HG03565 (cell line): ENCODE data around the gene RYR1.
"Not testable (repeated sequence)": the region's sequence is repeated elsewhere in the genome, so short reads cannot be mapped to it uniquely, and the experiment has no call there.

ENCODE experiments used
- ATAC-seq: cut with Tn5 transposase; IDR thresholded peaks from one replicate; pipeline ENCODE4 v1.9.1; 2021; ENCODE audit warnings: mild to moderate bottlenecking, moderate library complexity; ENCODE audit not compliant: unreplicated experiment

Gene RYR1

GRCh38 chr19:38602856-38603255 lies 169.4 kb downstream of the RYR1 start:
- ATAC-seq: not testable (repeated sequence)

GRCh38 chr19:38606131-38606530 lies 172.6 kb downstream of the RYR1 start:
- no peak for ATAC-seq

GRCh38 chr19:38614289-38614688 lies 180.8 kb downstream of the RYR1 start:
- ATAC-seq: no peak

- no peak for ATAC-seq
Observed at GRCh38 chr19:38615007-38615581, 181.6 kb downstream of the RYR1 start.

- ATAC-seq: no peak
Observed at GRCh38 chr19:38616265-38616664, 182.8 kb downstream of the RYR1 start.

GRCh38 chr19:38617283-38617763 lies 183.8 kb downstream of the RYR1 start:
- ATAC-seq: no peak

GRCh38 chr19:38617764-38618589 lies 184.5 kb downstream of the RYR1 start, which contains the start of gene MAP4K1:
MAP4K1 (minus strand) TSS chr19:38617953; CDS start chr19:38617895, 58 bp downstream.
- ATAC-seq: peak; percentile 31

- ATAC-seq: peak; percentile 74
Observed at GRCh38 chr19:38618590-38619360, 185.3 kb downstream of the RYR1 start, which contains the start of gene EIF3K. EIF3K (plus strand) TSS chr19:38619188; CDS start chr19:38619269, 81 bp downstream.

- ATAC-seq: no peak
Observed at GRCh38 chr19:38619361-38620174, 186.1 kb downstream of the RYR1 start.

- no peak for ATAC-seq
Observed at GRCh38 chr19:38624822-38625221, 191.3 kb downstream of the RYR1 start.

- ATAC-seq: no peak
Observed at GRCh38 chr19:38626401-38626800, 192.9 kb downstream of the RYR1 start.

GRCh38 chr19:38629568-38629967 lies 196.1 kb downstream of the RYR1 start:
- no peak for ATAC-seq

GRCh38 chr19:38631301-38631700 lies 197.8 kb downstream of the RYR1 start:
- not testable (repeated sequence) for ATAC-seq

- ATAC-seq: not testable (repeated sequence)
Observed at GRCh38 chr19:38631811-38632475, 198.5 kb downstream of the RYR1 start.

- ATAC-seq: no peak
Observed at GRCh38 chr19:38632476-38633213, 199.2 kb downstream of the RYR1 start.

- ATAC-seq: no peak
Observed at GRCh38 chr19:38634757-38635482, 201.4 kb downstream of the RYR1 start.

GRCh38 chr19:38635483-38636399 lies 202.2 kb downstream of the RYR1 start:
- no peak for ATAC-seq
